OCI-LY7 (cell line): ENCODE data around the gene COBL.

Source experiments
- CTCF ChIP-seq: fragments of 200-600 bp; sonication (generic); conservative IDR thresholded peaks from 2 replicates; pipeline ENCODE4 v1.5.1; 2014; ENCODE audit warnings: mild to moderate bottlenecking, antibody characterized with exemption, low read length, moderate library complexity, mixed read lengths
- EZH2phosphoT487 ChIP-seq: fragments of 200-600 bp; sonication (generic); IDR thresholded peaks from 2 replicates; pipeline ENCODE4 v1.6.1; 2018; ENCODE audit warnings: low read depth, borderline replicate concordance, mild to moderate bottlenecking, mixed run types, antibody characterized with exemption, low read length, moderate library complexity, mixed read lengths

GRCh38 chr7:51268859-51269258 lies 47.8 kb downstream of the COBL start:
- TF ChIP-seq CTCF: no peak
- no peak for TF ChIP-seq EZH2phosphoT487
